GM21717 (cell line): ENCODE results near the gene DCBLD2.
"Not testable (repeated sequence)": the region's sequence is repeated elsewhere in the genome, so short reads cannot be mapped to it uniquely, and the experiment has no call there.

Experiments
- ATAC-seq: cut with Tn5 transposase; IDR thresholded peaks from one replicate; pipeline ENCODE4 v1.9.1; 2021; ENCODE audit warnings: mild to moderate bottlenecking, moderate library complexity; ENCODE audit not compliant: unreplicated experiment

DCBLD2 gene

GRCh38 chr3:98893740-98894139, 7.8 kb downstream of the DCBLD2 start:
- no peak for ATAC-seq

DNA sequence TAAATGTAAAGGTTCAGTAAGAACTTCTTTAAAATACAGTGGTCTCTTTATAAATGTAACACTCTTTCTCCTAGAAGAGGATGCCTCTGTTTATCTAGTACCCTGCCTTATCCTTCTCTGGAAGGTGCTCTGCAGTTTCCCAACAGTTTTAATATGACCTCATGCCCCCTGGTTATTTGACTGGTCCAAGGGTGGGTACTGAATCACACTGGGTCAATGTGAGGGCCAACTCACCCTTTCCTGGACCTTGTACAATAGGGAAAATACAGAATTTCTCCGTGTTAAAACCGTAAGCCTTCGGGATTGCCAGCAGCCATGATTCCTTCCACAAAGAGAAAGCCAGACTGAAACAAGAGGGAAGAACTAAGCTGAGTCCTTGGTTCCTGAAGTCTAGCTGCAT, 9.2 kb downstream of the DCBLD2 start:
- no peak for ATAC-seq

GRCh38 chr3:98890965-98891910, 10.3 kb downstream of the DCBLD2 start:
- no peak for ATAC-seq

- ATAC-seq = no peak
Measured at GRCh38 chr3:98890181-98890835, 11.2 kb downstream of the DCBLD2 start.

DNA sequence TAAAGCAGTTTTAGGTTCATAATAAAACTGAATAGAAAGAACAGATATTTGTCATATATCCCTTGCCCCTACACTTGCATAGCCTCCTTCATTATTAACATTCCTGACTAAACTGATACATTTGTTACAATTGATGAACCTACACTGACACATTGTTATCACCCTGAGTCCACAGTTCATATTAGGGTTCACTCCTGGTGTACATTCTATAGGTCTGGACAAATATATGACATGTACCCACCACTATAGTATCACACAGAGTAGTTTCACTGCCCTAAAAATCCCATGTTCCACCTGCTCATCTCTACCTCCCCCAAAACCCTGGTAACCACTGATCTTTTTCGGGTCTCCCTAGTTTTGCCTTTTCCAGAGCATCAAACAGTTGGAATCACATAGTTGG, 13.8 kb downstream of the DCBLD2 start:
- ATAC-seq = no peak

DNA sequence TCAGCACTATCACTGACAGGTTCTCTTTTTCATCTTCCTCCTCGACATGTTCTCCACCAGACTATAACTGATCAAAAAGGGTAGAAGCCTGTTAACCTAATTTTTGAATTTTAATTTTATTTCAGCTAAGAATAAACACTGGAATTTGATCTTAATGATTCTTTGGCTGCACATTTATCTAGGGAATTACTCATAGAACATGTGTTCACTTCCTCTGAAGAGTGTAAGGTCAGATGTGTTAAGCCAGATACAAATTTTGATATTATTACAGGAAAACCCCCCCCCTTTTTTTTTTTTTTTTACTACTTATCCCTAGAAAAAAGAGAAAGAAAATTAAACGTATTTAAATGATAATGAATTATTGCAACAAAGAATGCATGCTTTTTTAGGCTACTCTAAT, 15.0 kb downstream of the DCBLD2 start:
- no peak for ATAC-seq

DNA sequence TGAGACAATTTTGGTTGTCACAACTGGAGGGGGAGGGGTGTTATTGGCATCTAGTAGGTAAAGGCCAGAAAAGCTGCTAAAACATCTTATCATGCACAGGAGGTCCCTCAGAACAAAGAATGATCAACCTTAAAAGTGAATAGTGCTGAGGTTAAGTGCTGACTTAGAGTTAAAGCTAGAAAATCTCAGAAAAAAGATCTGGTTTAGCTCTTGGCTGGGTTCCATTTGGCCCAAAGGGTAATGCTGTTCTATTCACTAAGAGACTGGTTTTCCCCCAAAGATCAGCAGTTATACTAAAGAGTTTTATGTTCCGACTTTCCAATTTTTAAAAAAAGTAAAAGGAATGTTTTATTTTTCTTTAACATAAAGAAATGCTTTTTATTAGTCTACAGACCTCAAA, 15.6 kb downstream of the DCBLD2 start:
- no peak for ATAC-seq

- no peak for ATAC-seq
Measured at GRCh38 chr3:98884675-98885371, 16.7 kb downstream of the DCBLD2 start.

- not testable (repeated sequence) for ATAC-seq
Measured at GRCh38 chr3:98882614-98883333, 18.7 kb downstream of the DCBLD2 start.

GRCh38 chr3:98877132-98877531, 24.4 kb downstream of the DCBLD2 start:
- no peak for ATAC-seq

GRCh38 chr3:98875535-98875934, 26.0 kb downstream of the DCBLD2 start:
- no peak for ATAC-seq

GRCh38 chr3:98874602-98875249, 26.8 kb downstream of the DCBLD2 start:
- ATAC-seq = no peak

DNA sequence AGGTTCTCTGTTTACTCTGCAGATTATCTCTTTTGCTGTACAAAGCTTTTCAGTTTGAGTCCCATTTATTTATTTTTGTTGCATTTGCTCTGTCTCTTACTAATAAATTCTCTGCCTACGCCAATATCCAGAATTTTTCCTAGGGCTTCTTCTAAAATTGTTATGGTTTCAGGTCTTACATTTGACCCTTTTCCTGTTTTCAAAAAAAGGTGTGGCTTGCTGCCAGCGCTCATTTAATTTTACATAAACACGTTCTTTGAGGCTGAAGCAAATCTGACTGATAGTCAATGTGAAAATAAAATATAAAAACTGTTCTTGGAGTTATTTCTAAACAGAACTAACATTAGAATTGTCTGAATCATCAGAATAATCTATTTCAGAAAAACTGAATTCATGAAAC, 32.1 kb downstream of the DCBLD2 start:
- ATAC-seq = no peak

- not testable (repeated sequence) for ATAC-seq
Measured at GRCh38 chr3:98857971-98858370, 43.5 kb downstream of the DCBLD2 start.

DNA sequence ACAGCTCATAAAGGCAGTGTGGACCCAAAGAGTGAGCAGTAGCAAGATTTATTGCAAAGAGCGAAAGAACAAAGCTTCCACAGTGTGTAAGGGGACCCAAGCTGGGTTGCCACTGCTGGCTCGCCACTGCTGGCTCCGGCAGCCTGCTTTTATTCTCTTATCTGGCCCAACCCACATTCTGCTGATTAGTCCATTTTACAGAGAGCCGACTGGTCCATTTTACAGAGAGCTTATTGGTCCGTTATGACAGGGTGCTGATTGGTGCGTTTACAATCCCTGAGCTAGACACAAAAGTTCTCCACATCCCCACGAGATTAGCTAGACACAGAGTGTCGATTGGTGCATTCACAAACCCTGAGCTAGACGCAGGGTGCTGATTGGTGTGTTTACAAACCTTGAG, 44.2 kb downstream of the DCBLD2 start:
- ATAC-seq = not testable (repeated sequence)

DNA sequence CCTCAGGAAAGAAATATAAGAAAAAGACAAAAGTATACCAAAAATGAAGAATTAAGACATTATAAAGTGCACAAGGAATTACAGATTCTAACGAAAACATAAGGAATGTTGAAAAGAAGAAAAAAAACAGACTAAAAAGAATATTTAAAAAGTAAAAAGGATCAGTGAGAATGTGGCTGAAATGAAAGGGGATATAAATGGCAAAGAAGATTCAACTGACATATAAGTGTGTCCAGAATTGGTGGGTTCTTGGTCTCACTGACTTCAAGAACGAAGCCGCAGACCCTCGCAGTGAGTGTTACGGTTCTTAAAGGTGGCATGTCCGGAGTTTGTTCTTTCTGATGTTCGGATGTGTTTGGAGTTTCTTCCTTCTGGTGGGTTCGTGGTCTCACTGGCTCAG, 44.8 kb downstream of the DCBLD2 start:
- ATAC-seq = no peak

GRCh38 chr3:98855806-98856400, 45.6 kb downstream of the DCBLD2 start:
- ATAC-seq = no peak

DNA sequence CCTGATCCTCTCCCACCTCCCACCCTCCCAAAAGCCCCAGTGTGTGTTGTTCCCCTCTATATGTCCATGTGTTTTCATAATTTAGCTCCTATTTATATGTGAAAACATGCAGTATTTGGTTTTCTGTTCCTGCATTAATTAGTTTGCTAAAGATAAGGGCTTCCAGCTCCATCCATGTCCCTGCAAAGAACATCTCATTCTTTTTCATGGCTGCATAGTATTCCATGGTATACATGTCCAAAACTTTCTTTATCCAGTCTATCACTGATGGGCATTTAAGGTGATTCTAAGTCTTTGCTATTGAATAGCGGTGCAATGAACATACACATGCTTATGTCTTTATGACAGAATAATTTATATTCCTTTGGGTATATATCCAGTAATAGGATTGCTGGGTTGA, 53.4 kb downstream of the DCBLD2 start:
- ATAC-seq = no peak

GRCh38 chr3:98846101-98846500, 55.4 kb downstream of the DCBLD2 start:
- no peak for ATAC-seq
